ENCODE measurements around the gene EBI3.
"Not testable (repeated sequence)": the region's sequence is repeated elsewhere in the genome, so short reads cannot be mapped to it uniquely, and the experiment has no call there.

EBI3 gene

GRCh38 chr19:4229179-4229931, at the start of gene EBI3:
TSS of gene EBI3 (plus strand) at chr19:4229523. CDS start at chr19:4229551, 28 bp downstream.
- no peak for DNase-seq (ENCODE audit: low read depth)

- DNase-seq (ENCODE audit: low read depth), result no peak
Measured at GRCh38 chr19:4181053-4181508, 48.2 kb upstream of the EBI3 start.

- peak; percentile 96 for DNase-seq (ENCODE audit: low read depth)
Measured at GRCh38 chr19:4182084-4182810, 47.1 kb upstream of the EBI3 start, which contains the start of the genes ANKRD24 and SIRT6. TSS of gene ANKRD24 (plus strand) at chr19:4182689. CDS start at chr19:4186426, 3,737 bp downstream. TSS of gene SIRT6 (minus strand) at chr19:4182563. CDS start at chr19:4182539, 24 bp downstream.

- no peak for DNase-seq (ENCODE audit: low read depth)
Measured at GRCh38 chr19:4183967-4184717, 45.2 kb upstream of the EBI3 start.

GRCh38 chr19:4184718-4185352, 44.5 kb upstream of the EBI3 start:
- no peak for DNase-seq (ENCODE audit: low read depth)

- no peak for DNase-seq (ENCODE audit: low read depth)
Measured at GRCh38 chr19:4185413-4186086, 43.8 kb upstream of the EBI3 start.

- DNase-seq (ENCODE audit: low read depth), result peak; percentile 68
Measured at GRCh38 chr19:4186087-4186993, 43.0 kb upstream of the EBI3 start.

- no peak for DNase-seq (ENCODE audit: low read depth)
Measured at GRCh38 chr19:4187313-4188122, 41.8 kb upstream of the EBI3 start.

GRCh38 chr19:4189641-4190040, 39.7 kb upstream of the EBI3 start:
- no peak for DNase-seq (ENCODE audit: low read depth)

- DNase-seq (ENCODE audit: low read depth), result not testable (repeated sequence)
Measured at GRCh38 chr19:4192537-4192936, 36.8 kb upstream of the EBI3 start.

- DNase-seq (ENCODE audit: low read depth), result no peak
Measured at GRCh38 chr19:4194353-4194752, 35.0 kb upstream of the EBI3 start.

GRCh38 chr19:4196009-4196408, 33.3 kb upstream of the EBI3 start:
- DNase-seq (ENCODE audit: low read depth), result no peak

- DNase-seq (ENCODE audit: low read depth), result no peak
Measured at GRCh38 chr19:4196587-4197148, 32.7 kb upstream of the EBI3 start.

- DNase-seq (ENCODE audit: low read depth), result no peak
Measured at GRCh38 chr19:4197228-4197624, 32.1 kb upstream of the EBI3 start.

GRCh38 chr19:4197625-4198466, 31.5 kb upstream of the EBI3 start:
- no peak for DNase-seq (ENCODE audit: low read depth)

- no peak for DNase-seq (ENCODE audit: low read depth)
Measured at GRCh38 chr19:4198467-4199126, 30.7 kb upstream of the EBI3 start.

GRCh38 chr19:4199699-4200293, 29.5 kb upstream of the EBI3 start:
- no peak for DNase-seq (ENCODE audit: low read depth)

All from stimulated activated CD8-positive, alpha-beta memory T cell treated with anti-CD3 and anti-CD28 coated beads, Interleukin-12 subunit alpha, Interleukin-12 subunit beta, amount 100 ng/mL, for 1 hour (primary cell).